Hepatocyte (in vitro differentiated cells): Measurements from ENCODE around the gene ZNF407. TPM values are rescaled to one million over a fixed set of nuclear protein-coding genes. Genes with fewer than 3 reads are reported as not detected.
A peak's percentile ranks its signal among the peaks of the same experiment; 100 is the strongest.

Experiments used
- DNase-seq: peaks from one replicate; pipeline ENCODE4 v3.0.0-alpha.2; 2016; ENCODE audit warnings: low spot score
- H2AFZ ChIP-seq: fragments of 200-600 bp; sonication (generic); 2 replicates; pipeline ENCODE4 v1.6.0; 2016; ENCODE audit warnings: antibody characterized with exemption, mild to moderate bottlenecking
- H3K27ac ChIP-seq: fragments of 200-600 bp; sonication (generic); 2 replicates; pipeline ENCODE4 v1.5.1; 2016; ENCODE audit warnings: mild to moderate bottlenecking
- H3K27me3 ChIP-seq: fragments of 200-600 bp; sonication (generic); 2 replicates; pipeline ENCODE4 v1.6.1; 2016
- H3K36me3 ChIP-seq: fragments of 200-600 bp; sonication (generic); replicated peaks from 2 replicates; pipeline ENCODE4 v1.5.1; 2016; ENCODE audit warnings: low read depth; ENCODE audit not compliant: insufficient read depth
- H3K4me1 ChIP-seq: fragments of 200-600 bp; sonication (generic); 2 replicates; pipeline ENCODE4 v1.5.1; 2016; ENCODE audit warnings: mild to moderate bottlenecking, moderate library complexity; ENCODE audit not compliant: insufficient read depth
- H3K4me2 ChIP-seq: fragments of 200-600 bp; sonication (generic); 2 replicates; pipeline ENCODE4 v1.6.0; 2016
- H3K4me3 ChIP-seq: fragments of 200-600 bp; sonication (generic); 2 replicates; pipeline ENCODE4 v1.5.1; 2016; ENCODE audit warnings: mild to moderate bottlenecking
- H3K79me2 ChIP-seq: fragments of 200-600 bp; sonication (generic); 2 replicates; pipeline ENCODE4 v1.6.0; 2017; ENCODE audit warnings: mild to moderate bottlenecking
- H3K9me2 ChIP-seq: fragments of 200-600 bp; sonication (generic); replicated peaks from 2 replicates; pipeline ENCODE4 v1.6.0; 2017; ENCODE audit warnings: mild to moderate bottlenecking; ENCODE audit not compliant: insufficient read depth
- H3K9me3 ChIP-seq: fragments of 200-600 bp; sonication (generic); 2 replicates; pipeline ENCODE4 v1.5.1; 2016; ENCODE audit warnings: low read depth, mild to moderate bottlenecking
- H4K20me1 ChIP-seq: fragments of 200-600 bp; sonication (generic); 2 replicates; pipeline ENCODE4 v1.6.0; 2016; ENCODE audit warnings: mild to moderate bottlenecking; ENCODE audit not compliant: insufficient read depth, poor library complexity, severe bottlenecking
- CTCF ChIP-seq: fragments of 200-600 bp; sonication (generic); IDR thresholded peaks from 2 replicates; pipeline ENCODE4 v1.5.1; 2016; ENCODE audit warnings: antibody characterized with exemption, mild to moderate bottlenecking; ENCODE audit not compliant: poor library complexity
- EZH2 ChIP-seq: fragments of 200-600 bp; sonication (generic); IDR thresholded peaks from 2 replicates; pipeline ENCODE4 v1.6.1; 2016; ENCODE audit warnings: antibody characterized with exemption, mild to moderate bottlenecking, borderline replicate concordance
- EZH2phosphoT487 ChIP-seq: fragments of 200-600 bp; sonication (generic); IDR thresholded peaks from one replicate; pipeline ENCODE4 v1.6.1; 2018; ENCODE audit warnings: antibody characterized with exemption, mild to moderate bottlenecking, low read depth, moderate library complexity; ENCODE audit not compliant: unreplicated experiment, severe bottlenecking
- WGBS: methylation state at CpG from one replicate; pipeline ENCODE4 v1.1.6; 2016; ENCODE audit warnings: low lambda C conversion rate; ENCODE audit errors: missing lambda C conversion rate; 5-methylcytosine and 5-hydroxymethylcytosine counted together
- polyA plus RNA-seq: library from polyadenylated mRNA; unstranded; fragments of >200 nt; fragmentation: Nextera tagmentation; extraction: Ambion mirVana; gene quantifications from 2 replicates; pipeline ENCODE4 v1.2.1, GENCODE V29; 2016
- total RNA-seq: library from RNA; depleted of rRNA; stranded (reverse); fragments of >200 nt; gene quantifications from 2 replicates; pipeline ENCODE4 v1.2.3, GENCODE V29; 2014

Gene ZNF407
- total and polyA plus RNA-seq, 2 experiments from 2014 or later, result 3.2 to 12.4 TPM

GRCh38 chr18:74818516-74819175 is 221.0 kb downstream of the ZNF407 start:
- H3K9me2 ChIP-seq, result no peaks in the 10 kb centered on the region
- H3K9me3 ChIP-seq, result no peaks in the 10 kb centered on the region
- no peak overlapping the region for H2AFZ ChIP-seq
- no peak overlapping the region for H3K4me3 ChIP-seq
- 97% methylated on average over 4 of the region's 4 CpGs for WGBS
- H3K27me3 ChIP-seq, result no peaks in the 10 kb centered on the region
- no peaks in the 10 kb centered on the region for H3K36me3 ChIP-seq
- no peaks in the 10 kb centered on the region for H3K4me1 ChIP-seq
- no peak overlapping the region for H3K4me2 ChIP-seq
- no peak overlapping the region for H3K27ac ChIP-seq
- DNase-seq, result no peak
- no peak for TF ChIP-seq EZH2phosphoT487
- TF ChIP-seq EZH2, result no peak
- TF ChIP-seq CTCF, result no peak
- H4K20me1 ChIP-seq, result no peaks in the 10 kb centered on the region
- no peaks in the 10 kb centered on the region for H3K79me2 ChIP-seq

GRCh38 chr18:74819433-74820059 is 221.9 kb downstream of the ZNF407 start:
- 74% methylated on average over 7 of the region's 7 CpGs for WGBS
- no peaks in the 10 kb centered on the region for H3K9me2 ChIP-seq
- H3K4me3 ChIP-seq, result no peak overlapping the region
- no peak for DNase-seq
- no peaks in the 10 kb centered on the region for H3K79me2 ChIP-seq
- H3K36me3 ChIP-seq, result no peaks in the 10 kb centered on the region
- H3K9me3 ChIP-seq, result no peaks in the 10 kb centered on the region
- no peak overlapping the region for H2AFZ ChIP-seq
- H3K27me3 ChIP-seq, result no peaks in the 10 kb centered on the region
- no peak overlapping the region for H3K27ac ChIP-seq
- TF ChIP-seq CTCF (peak; percentile 32), EZH2phosphoT487 (no peak)
- no peaks in the 10 kb centered on the region for H4K20me1 ChIP-seq
- no peak overlapping the region for H3K4me2 ChIP-seq
- H3K4me1 ChIP-seq, result no peaks in the 10 kb centered on the region

- Histone ChIP-seq H3K27ac (no peak overlapping the region), H3K4me2 (no peak overlapping the region), H3K4me1 (no peaks in the 10 kb centered on the region), H3K4me3 (no peak overlapping the region), H3K36me3 (no peaks in the 10 kb centered on the region), H3K9me3 (no peaks in the 10 kb centered on the region), H2AFZ (no peak overlapping the region), H3K9me2 (no peaks in the 10 kb centered on the region), H3K27me3 (no peaks in the 10 kb centered on the region), H4K20me1 (no peaks in the 10 kb centered on the region), H3K79me2 (no peaks in the 10 kb centered on the region)
- TF ChIP-seq EZH2, result no peak
- TF ChIP-seq EZH2phosphoT487, result no peak
- TF ChIP-seq CTCF, result no peak
- no peak for DNase-seq
- 76% methylated on average over 3 of the region's 3 CpGs for WGBS
Measured at GRCh38 chr18:74820160-74820780, 222.6 kb downstream of the ZNF407 start.
